Activated naive CD4-positive, alpha-beta T cell treated with anti-CD3 and anti-CD28 coated beads, Interleukin-2, amount 10 ng/mL, durations not matched to agents 7 days and 5 days (primary cell): ENCODE results near the gene ZMIZ1.

Source experiments
- CTCF ChIA-PET: fragments of 350-600 bp; sonication (Branson Sonifier 250); formaldehyde crosslinking; loops from one replicate; lab custom pipeline; 2021; ENCODE audit warnings: antibody characterized with exemption; lab: Charles Lee
- DNase-seq: peaks from one replicate; pipeline ENCODE4 v3.0.0-alpha.2; 2020
- H3K27ac Mint-ChIP-seq: one replicate; pipeline ENCODE4 v1.8.0; 2021; ENCODE audit warnings: mild to moderate bottlenecking, moderate library complexity, mixed read lengths
- H3K27me3 Mint-ChIP-seq: one replicate; pipeline ENCODE4 v1.8.0; 2021; ENCODE audit warnings: mild to moderate bottlenecking, mixed read lengths
- H3K36me3 Mint-ChIP-seq: one replicate; pipeline ENCODE4 v1.8.0; 2021; ENCODE audit warnings: mixed read lengths
- H3K4me1 Mint-ChIP-seq: one replicate; pipeline ENCODE4 v1.8.0; 2021; ENCODE audit warnings: mixed read lengths
- H3K4me3 Mint-ChIP-seq: one replicate; pipeline ENCODE4 v1.8.0; 2021; ENCODE audit warnings: mild to moderate bottlenecking, moderate library complexity, mixed read lengths
- H3K9me3 Mint-ChIP-seq: one replicate; pipeline ENCODE4 v1.8.0; 2021; ENCODE audit warnings: mixed read lengths

The ZMIZ1 gene

GRCh38 chr10:79135790-79136189 lies 67.0 kb downstream of the ZMIZ1 start:
- peaks cover 8% of the 10 kb centered on the region for H3K27me3 Mint-ChIP-seq
- peak overlapping the region; percentile 87 for H3K27ac Mint-ChIP-seq
- CTCF ChIA-PET: no interaction called here
- H3K4me1 Mint-ChIP-seq: peaks cover 55% of the 10 kb centered on the region
- peaks cover 7% of the 10 kb centered on the region for H3K36me3 Mint-ChIP-seq
- no peaks in the 10 kb centered on the region for H3K9me3 Mint-ChIP-seq
- H3K4me3 Mint-ChIP-seq: no peak overlapping the region
- DNase-seq: no peak

- peaks cover 7% of the 10 kb centered on the region for H3K36me3 Mint-ChIP-seq
- H3K4me1 Mint-ChIP-seq: peaks cover 55% of the 10 kb centered on the region
- H3K27me3 Mint-ChIP-seq: peaks cover 8% of the 10 kb centered on the region
- H3K9me3 Mint-ChIP-seq: no peaks in the 10 kb centered on the region
- H3K27ac Mint-ChIP-seq: peak overlapping the region; percentile 87
- H3K4me3 Mint-ChIP-seq: peak overlapping the region; percentile 15
- DNase-seq: no peak
- CTCF ChIA-PET: no interaction called here
Observed at GRCh38 chr10:79136236-79137005, 67.7 kb downstream of the ZMIZ1 start.

DNA sequence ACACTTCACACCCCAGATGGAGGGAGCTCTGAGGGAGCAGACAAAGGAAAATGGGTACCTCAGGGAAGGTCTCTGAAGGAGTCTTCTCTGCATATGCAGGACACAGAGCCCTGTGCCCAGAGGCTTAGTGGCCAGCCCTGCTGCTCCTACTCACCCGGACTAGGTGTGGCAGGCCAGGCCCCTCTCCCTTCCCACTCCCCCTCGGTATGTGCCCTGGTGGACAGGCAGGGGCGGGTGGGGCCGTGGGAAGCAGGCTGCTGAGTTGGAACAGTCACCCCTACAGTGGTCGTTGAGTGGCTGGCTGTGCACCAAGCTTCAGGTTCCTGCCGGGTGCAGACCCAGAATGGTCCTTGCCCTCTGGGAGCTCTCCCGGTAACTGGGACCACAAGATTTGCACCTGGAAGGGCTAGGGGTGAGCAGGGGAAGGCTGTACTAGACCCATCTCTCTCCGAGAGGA lies 68.6 kb downstream of the ZMIZ1 start:
- CTCF ChIA-PET: no interaction called here
- Mint-ChIP-seq H3K4me1 (peaks cover 53% of the 10 kb centered on the region), H3K36me3 (peaks cover 7% of the 10 kb centered on the region), H3K9me3 (no peaks in the 10 kb centered on the region), H3K4me3 (peak overlapping the region; percentile 66), H3K27me3 (peaks cover 8% of the 10 kb centered on the region), H3K27ac (peak overlapping the region; percentile 88)
- DNase-seq: no peak

GRCh38 chr10:79137826-79138225 lies 69.1 kb downstream of the ZMIZ1 start:
- H3K27ac Mint-ChIP-seq: peak overlapping the region; percentile 88
- DNase-seq: peak; percentile 76
- H3K27me3 Mint-ChIP-seq: peaks cover 5% of the 10 kb centered on the region
- no peaks in the 10 kb centered on the region for H3K9me3 Mint-ChIP-seq
- CTCF ChIA-PET: no interaction called here
- H3K4me1 Mint-ChIP-seq: peaks cover 53% of the 10 kb centered on the region
- H3K4me3 Mint-ChIP-seq: peak overlapping the region; percentile 66
- peaks cover 7% of the 10 kb centered on the region for H3K36me3 Mint-ChIP-seq

DNA sequence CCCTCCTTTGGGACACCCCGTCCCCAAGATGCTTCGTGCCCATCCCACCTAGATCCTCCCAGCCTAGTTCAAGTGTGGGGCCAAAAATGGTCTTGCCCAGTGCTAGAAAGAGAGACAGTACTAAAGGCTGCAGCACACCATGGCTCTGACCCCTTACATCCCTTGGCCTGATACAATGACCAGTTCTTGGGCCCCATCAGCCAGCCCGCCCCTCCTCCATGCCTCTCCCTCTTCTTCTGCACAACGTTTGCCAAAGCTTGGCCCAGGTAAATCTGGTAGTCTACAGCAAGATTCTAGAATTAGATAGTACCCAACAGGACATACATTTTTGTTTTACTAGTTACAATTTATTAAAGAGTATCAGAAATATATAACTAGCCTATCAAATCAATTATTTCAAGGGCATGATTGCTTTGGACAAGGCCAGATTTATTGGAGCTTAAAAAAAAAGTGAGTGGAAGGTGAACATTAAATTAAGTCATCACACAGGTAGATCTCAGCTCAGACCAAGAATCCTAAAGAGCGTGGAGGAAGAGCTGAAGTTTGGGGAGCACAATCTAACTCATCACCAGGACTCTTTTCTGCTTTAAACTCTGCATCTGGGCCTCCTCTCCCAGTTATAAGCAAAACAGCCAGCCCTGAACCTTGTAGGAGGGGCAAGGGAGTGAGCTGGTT lies 69.8 kb downstream of the ZMIZ1 start:
- peaks cover 57% of the 10 kb centered on the region for H3K4me1 Mint-ChIP-seq
- H3K27me3 Mint-ChIP-seq: no peaks in the 10 kb centered on the region
- no peak for DNase-seq
- CTCF ChIA-PET: interaction anchor here (0.5 kb wide), 1 partner anchor 74 kb away, joined by 3 read pairs; no protein-coding TSS in a partner anchor
- no peaks in the 10 kb centered on the region for H3K9me3 Mint-ChIP-seq
- H3K27ac Mint-ChIP-seq: peak overlapping the region; percentile 88
- H3K4me3 Mint-ChIP-seq: no peak overlapping the region
- H3K36me3 Mint-ChIP-seq: peaks cover 10% of the 10 kb centered on the region

DNA sequence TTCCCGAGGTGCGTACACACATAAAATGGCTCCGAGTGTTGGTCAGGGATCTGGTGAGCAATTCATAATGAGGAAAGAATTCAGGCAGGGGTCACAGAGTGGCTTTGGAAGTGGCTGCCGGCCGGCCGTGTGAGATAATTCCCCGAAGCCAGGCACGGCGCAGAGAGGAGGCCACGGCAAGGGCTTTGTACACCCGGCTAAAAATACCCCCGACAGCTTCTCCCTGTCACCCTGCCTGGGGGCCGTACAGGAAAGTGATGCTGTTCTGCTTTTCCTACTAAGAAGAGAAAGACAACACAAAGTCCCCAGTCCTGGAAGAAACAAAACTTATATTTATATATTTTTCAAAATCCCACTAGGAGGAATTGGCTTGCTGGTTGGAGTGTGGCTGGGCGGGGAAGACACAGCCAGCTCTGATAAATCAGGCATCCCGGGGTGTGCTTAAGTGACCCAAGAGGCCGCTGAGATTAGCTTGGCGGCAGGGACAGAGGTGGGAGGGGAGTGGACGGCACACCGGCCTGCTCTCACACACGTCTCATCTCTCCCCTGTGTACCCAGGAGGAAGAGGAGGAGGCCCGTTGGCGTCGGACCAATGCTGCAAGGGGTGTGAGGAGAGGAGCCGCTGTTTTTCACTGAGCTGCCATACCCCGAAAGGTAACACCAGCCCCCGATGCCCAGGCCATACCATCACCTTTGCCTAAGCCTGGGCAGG lies 70.5 kb downstream of the ZMIZ1 start:
- DNase-seq: no peak
- Mint-ChIP-seq H3K36me3 (peaks cover 10% of the 10 kb centered on the region), H3K27me3 (no peaks in the 10 kb centered on the region), H3K4me1 (peaks cover 61% of the 10 kb centered on the region), H3K9me3 (no peaks in the 10 kb centered on the region), H3K27ac (peak overlapping the region; percentile 24), H3K4me3 (no peak overlapping the region)
- CTCF ChIA-PET: interaction anchor here (0.5 kb wide), 1 partner anchor 75 kb away, joined by 3 read pairs; no protein-coding TSS in a partner anchor

DNA sequence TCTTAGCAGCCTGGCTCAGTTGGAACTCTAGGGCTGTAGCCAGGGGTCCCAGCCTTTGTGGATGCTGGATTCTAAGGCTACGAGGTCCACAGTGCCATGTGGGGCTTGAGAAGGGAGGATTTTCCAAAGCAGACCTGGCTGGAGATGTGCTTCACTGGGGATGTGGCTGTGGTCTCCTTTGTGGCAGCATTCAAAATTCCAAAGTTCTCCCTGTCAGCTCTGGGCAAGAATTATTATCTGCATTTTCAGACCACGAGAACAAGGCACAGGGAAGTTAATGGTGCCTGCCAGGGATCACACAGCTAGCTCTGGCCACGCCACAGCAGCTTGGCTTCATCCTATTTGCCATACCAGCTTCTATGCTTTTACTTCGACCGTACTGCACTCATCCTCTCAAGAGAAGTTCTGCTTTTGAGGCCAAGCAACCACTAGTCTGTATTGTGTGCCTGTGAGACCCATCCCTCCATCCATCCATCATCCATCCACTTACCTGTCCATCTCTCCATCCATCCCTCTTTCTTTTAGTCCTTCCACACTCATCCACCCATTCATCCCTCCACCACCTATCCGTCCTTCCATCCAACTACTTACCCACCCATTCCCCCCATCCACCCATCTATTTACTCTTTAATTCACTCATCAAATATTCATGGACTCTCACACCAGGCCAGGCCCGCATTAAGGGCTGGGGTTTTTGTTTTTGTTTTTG lies 71.5 kb downstream of the ZMIZ1 start:
- H3K27ac Mint-ChIP-seq: peak overlapping the region; percentile 53
- H3K4me3 Mint-ChIP-seq: peak overlapping the region; percentile 8
- H3K9me3 Mint-ChIP-seq: no peaks in the 10 kb centered on the region

DNA sequence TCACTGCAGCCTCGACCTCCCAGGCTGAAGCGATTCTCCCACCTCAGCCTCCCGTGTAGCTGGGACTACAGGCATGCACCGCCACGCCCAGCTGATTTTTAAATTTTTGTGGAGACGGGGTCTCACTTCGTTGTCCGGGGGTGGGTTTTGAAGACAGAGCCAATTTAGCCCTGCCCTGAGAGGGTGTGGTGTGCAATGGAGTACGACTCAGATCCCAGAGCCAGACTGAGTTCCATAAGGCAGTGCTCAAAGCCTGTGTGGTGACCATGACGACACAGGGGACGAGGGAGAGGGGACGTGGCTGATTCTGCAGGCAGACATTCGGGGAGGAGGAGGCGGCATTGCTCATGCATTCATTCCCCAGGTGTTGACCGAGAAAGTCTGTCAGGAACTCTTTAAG lies 72.1 kb downstream of the ZMIZ1 start:
- DNase-seq: no peak
- Mint-ChIP-seq H3K36me3 (peaks cover 15% of the 10 kb centered on the region), H3K27me3 (no peaks in the 10 kb centered on the region), H3K4me3 (no peak overlapping the region), H3K27ac (no peak overlapping the region), H3K4me1 (peaks cover 74% of the 10 kb centered on the region), H3K9me3 (no peaks in the 10 kb centered on the region)
- CTCF ChIA-PET: no interaction called here

More for the DNA sequence above, 71.5 kb downstream of the ZMIZ1 start:
- CTCF ChIA-PET: no interaction called here
- Mint-ChIP-seq H3K27me3 (no peaks in the 10 kb centered on the region), H3K4me1 (peaks cover 70% of the 10 kb centered on the region), H3K36me3 (peaks cover 15% of the 10 kb centered on the region)
- no peak for DNase-seq

DNA sequence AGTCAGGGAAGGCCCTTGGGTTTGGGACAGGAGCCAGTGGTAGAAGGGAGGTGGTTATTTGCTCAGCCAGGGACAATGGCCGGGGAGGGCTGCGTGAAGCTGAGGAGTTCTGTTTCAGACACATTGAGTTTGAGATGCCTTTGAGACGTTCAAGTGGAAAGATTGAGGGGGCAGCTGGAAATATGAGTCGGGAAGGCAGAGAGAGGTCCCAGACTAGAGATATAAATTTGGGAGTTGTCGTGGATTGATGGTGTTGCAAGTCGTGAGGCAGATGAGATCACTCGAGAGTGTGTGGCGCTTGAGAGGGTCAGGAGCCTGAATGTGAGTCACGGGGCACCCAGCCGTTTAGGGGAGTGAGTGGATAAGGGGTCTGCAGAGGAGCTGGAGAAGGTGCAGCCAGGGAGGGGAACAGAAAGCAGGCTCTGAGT lies 73.3 kb downstream of the ZMIZ1 start:
- no peaks in the 10 kb centered on the region for H3K27me3 Mint-ChIP-seq
- no peak overlapping the region for H3K4me3 Mint-ChIP-seq
- H3K36me3 Mint-ChIP-seq: peaks cover 11% of the 10 kb centered on the region
- H3K9me3 Mint-ChIP-seq: no peaks in the 10 kb centered on the region
- DNase-seq: no peak
- peak overlapping the region; percentile 30 for H3K27ac Mint-ChIP-seq
- CTCF ChIA-PET: no interaction called here
- H3K4me1 Mint-ChIP-seq: peaks cover 74% of the 10 kb centered on the region

GRCh38 chr10:79142522-79143309 lies 74.0 kb downstream of the ZMIZ1 start:
- peak overlapping the region; percentile 30 for H3K27ac Mint-ChIP-seq
- peaks cover 74% of the 10 kb centered on the region for H3K4me1 Mint-ChIP-seq

DNA sequence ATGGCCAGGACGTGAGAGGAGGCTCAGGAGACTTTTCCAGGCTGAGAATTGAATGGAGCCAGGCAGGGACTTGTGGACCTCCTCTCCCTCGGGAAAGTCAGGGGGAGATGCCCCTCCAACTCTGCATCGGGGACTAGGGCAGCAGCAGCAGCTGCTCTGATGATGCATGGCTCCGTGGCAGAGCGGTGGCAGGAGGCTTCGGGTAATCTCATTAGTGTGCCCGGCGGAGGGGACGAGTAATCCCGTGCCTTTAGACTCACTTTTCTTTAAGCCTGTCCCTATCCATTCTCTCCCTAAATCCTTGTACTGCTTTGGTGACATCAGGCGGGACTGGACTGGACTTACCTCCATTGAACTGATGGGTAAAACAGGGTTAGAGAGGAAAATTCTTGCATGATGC lies 75.1 kb downstream of the ZMIZ1 start:
- Mint-ChIP-seq H3K36me3 (peaks cover 12% of the 10 kb centered on the region), H3K27ac (no peak overlapping the region), H3K4me1 (peaks cover 74% of the 10 kb centered on the region), H3K27me3 (no peaks in the 10 kb centered on the region), H3K4me3 (no peak overlapping the region), H3K9me3 (no peaks in the 10 kb centered on the region)
- no peak for DNase-seq
- CTCF ChIA-PET: interaction anchor here (1.2 kb wide), 1 partner anchor 52 kb away, joined by 3 read pairs; no protein-coding TSS in a partner anchor

More at GRCh38 chr10:79142522-79143309, 74.0 kb downstream of the ZMIZ1 start:
- no peak overlapping the region for H3K4me3 Mint-ChIP-seq
- H3K9me3 Mint-ChIP-seq: no peaks in the 10 kb centered on the region
- CTCF ChIA-PET: no interaction called here
- no peaks in the 10 kb centered on the region for H3K27me3 Mint-ChIP-seq
- no peak for DNase-seq
- peaks cover 11% of the 10 kb centered on the region for H3K36me3 Mint-ChIP-seq

DNA sequence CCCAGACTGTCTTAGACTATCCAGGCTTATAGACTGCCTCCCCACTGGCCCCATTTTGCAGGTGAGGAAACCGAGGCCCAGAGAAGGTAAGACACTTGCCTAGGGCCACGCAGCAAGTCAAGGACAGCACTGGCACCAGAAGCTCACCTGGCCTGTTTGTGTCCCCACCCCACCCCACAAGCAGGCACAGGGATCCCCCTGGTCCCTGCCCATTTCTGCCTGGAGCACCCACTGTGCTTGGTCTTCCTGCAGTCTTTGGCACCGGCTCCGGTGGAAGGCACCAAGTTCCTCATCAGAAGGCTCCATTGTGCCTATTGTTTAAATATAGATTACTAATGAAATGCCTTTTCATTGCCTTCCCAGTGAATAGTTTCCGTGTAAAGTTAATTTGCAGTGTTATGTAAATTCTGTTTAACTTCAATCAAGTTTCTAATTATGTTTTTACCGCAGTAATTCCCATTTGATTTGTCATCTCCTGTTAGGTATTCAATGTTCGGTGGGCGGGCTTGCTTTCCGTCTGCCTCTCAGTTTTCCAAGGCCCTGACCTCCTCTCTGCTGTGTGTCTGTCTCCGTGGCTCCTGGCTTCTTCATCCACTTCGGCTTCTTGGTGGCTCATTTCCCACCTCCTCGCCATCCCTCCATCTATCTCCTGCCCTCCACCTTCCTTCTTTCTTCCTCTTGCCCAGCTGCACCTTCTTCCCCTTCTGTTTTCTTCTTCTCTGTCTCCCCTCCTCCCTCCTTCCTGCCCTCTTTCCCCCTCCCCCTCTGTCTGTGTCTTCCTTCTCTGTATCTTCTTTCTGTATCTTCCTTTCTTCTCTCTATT lies 75.8 kb downstream of the ZMIZ1 start:
- DNase-seq: no peak

More for the DNA sequence above, 75.8 kb downstream of the ZMIZ1 start:
- Mint-ChIP-seq H3K27me3 (no peaks in the 10 kb centered on the region), H3K9me3 (no peaks in the 10 kb centered on the region), H3K4me3 (no peak overlapping the region), H3K36me3 (peaks cover 12% of the 10 kb centered on the region), H3K4me1 (peaks cover 74% of the 10 kb centered on the region), H3K27ac (peak overlapping the region; percentile 71)
- CTCF ChIA-PET: interaction anchor here (1.2 kb wide), 1 partner anchor 51 kb away, joined by 3 read pairs; no protein-coding TSS in a partner anchor
